C4-2B (cell line): ENCODE results near the gene LKAAEAR1.

ENCODE experiments used
- H3K27ac ChIP-seq: fragments of 450-650 bp; 2 replicates; pipeline ENCODE4 v1.5.1; 2017
- ZFX ChIP-seq: fragments of 450-650 bp; IDR thresholded peaks from 2 replicates; pipeline ENCODE4 v1.6.1; 2017
- TF ChIP-seq, protein P1 (sequence below): fragments of 450-650 bp; conservative IDR thresholded peaks from 2 replicates; pipeline ENCODE4 v1.5.1; 2017; ENCODE audit warnings: mild to moderate bottlenecking

The LKAAEAR1 gene

DNA sequence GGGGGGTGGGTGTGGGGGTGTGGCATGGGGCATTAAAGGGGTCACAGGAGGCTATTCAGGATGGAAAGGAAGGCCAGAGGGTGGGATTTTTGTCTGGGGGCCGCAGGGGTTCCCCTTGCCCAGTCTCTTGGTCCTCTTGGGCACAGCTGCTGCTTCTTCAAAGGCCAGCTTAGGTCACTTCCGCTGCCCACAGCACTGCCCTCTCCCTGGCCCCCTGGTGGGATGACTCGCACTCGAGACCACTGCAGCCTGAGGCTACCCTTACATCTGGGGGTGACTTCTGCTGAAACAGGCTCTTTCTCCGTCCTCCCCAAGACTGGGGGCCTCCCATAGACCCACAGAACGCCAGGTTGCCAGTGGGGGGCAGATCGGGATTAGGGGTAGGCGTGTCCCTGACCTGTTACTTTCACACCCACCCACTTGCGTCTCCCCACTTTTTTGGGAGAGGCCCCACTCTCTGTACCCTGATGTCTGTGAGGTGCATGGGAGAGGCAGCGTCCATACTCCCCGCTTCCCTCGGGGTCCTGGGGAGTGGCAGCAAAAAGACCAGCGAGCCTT is 1.3 kb downstream of the LKAAEAR1 start:
- TF ChIP-seq ZFX: no peak
- TF ChIP-seq, protein P1, sequence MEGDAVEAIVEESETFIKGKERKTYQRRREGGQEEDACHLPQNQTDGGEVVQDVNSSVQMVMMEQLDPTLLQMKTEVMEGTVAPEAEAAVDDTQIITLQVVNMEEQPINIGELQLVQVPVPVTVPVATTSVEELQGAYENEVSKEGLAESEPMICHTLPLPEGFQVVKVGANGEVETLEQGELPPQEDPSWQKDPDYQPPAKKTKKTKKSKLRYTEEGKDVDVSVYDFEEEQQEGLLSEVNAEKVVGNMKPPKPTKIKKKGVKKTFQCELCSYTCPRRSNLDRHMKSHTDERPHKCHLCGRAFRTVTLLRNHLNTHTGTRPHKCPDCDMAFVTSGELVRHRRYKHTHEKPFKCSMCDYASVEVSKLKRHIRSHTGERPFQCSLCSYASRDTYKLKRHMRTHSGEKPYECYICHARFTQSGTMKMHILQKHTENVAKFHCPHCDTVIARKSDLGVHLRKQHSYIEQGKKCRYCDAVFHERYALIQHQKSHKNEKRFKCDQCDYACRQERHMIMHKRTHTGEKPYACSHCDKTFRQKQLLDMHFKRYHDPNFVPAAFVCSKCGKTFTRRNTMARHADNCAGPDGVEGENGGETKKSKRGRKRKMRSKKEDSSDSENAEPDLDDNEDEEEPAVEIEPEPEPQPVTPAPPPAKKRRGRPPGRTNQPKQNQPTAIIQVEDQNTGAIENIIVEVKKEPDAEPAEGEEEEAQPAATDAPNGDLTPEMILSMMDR: no peak
- H3K27ac ChIP-seq: no peak overlapping the region

DNA sequence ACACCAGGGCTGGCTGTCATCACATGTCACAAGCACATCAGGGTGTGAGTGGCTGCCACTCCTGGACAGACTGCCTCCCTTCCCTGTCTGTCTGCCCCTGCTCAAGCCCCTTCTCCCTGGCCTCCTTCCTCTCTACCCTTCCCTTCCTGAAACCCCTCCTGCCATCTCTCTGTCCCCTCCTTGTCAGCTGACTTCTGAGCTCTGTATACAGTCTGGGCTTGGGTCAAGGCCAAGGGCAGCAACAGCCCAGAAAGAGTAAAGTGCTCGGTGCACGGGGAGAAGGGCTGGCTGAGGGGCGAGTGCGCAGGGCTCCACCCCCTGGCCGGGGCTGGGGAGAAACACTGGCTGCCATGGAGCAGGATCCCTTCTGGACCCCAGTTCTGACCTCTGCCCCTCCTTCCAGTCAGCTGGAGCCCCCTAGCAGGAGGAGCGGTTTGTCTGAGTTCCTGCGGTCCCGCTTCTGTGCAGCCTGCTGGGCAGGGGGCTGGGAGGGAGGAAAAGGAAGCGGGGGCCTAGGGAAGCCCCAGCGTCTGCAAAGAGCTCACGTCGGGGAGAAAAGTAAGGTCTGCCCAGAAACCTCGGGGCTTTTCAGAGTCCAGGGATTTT is 2.0 kb downstream of the LKAAEAR1 start:
- TF ChIP-seq ZFX: no peak
- TF ChIP-seq, protein P1: no peak
- no peak overlapping the region for H3K27ac ChIP-seq

- H3K27ac ChIP-seq: no peak overlapping the region
- TF ChIP-seq ZFX: no peak
- TF ChIP-seq, protein P1: no peak
Observed at GRCh38 chr20:64081624-64081964, 2.6 kb downstream of the LKAAEAR1 start.

DNA sequence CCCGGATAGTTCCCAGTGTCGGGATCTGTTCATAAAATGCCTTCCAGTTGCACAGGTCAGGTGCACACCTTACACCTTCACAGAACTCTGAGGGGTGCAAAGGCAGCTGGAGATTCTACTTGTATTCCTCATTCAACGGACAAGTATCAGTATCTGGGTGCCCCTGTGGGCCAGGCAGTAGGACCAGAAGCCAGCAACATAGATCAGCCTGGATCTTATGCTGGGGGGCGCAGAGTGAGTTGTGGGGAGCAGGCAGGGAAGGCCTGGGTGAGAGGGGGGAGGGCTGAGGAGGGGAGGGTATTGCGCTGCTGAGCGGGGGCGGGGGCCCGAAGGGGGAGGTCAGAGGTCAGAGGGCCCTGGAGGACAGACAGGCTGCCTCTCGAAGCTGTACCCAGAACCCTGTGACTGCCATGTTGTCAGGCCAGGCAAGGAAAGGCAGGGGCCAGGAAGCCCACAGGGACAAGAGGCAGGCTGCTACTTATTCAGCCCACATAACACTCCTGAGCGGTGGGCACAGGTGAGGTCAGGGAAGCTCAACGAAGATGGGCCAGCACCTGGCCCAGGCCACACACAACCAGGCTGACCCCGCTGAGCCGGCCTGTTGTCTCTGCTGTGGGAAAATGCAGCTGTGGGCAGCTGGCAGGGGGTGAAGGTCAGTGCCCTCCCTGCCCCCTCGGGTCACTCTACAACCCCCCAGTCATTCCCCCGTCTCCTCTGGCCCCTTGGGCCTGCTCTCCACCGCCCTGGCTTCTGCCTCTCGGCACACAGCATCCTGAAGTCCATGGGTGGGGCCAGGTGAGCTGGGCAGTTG is 3.2 kb downstream of the LKAAEAR1 start:
- no peak for TF ChIP-seq ZFX
- TF ChIP-seq, protein P1: no peak
- H3K27ac ChIP-seq: no peak overlapping the region

DNA sequence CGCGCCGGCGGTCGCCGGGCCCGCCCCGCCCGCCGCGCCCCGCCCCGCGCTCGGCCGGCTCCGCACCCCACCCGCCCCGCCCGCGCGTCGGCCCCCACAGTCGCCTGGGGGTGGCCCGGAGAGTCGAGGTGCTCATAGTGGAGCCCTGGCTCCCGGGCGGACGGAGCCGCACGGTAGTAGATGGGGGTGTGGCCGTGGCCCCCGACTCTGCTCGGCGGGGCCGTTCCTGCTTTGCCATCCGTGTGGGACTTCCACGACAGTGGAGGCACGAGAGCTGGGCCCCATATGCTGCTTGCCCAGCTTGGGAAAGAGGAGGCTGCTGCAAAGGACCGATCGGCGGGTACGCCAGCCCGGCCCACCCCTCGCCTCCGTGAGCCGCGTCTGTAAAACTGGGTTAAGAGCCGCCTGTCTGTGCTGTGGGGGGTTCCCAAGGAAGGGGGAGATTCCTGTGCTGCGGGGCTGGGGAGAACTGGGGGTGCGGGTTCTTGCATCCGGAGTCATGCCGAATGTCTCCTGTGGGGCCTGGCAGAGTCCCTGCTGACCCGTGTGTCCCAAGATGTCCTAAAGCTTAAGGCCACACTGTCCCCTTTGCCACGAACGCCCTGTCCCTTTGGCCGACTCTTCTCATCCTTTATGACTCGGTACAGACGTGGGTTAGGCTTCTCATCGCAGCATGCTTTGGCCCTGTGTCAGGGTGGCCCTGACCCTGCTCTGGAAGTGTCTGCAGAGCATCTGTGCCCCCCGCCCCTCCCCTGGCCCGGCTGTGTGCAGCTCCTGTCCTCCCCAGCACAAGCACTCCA is 4.0 kb downstream of the LKAAEAR1 start, which contains the start of gene OPRL1:
Gene OPRL1 (plus strand): TSS at position 70 of the 800 bp plus-strand sequence. CDS start 12,639 bp downstream, outside the sequence.
- H3K27ac ChIP-seq: peak within 1 kb of the TSS; percentile 64
- no peak for TF ChIP-seq ZFX

DNA sequence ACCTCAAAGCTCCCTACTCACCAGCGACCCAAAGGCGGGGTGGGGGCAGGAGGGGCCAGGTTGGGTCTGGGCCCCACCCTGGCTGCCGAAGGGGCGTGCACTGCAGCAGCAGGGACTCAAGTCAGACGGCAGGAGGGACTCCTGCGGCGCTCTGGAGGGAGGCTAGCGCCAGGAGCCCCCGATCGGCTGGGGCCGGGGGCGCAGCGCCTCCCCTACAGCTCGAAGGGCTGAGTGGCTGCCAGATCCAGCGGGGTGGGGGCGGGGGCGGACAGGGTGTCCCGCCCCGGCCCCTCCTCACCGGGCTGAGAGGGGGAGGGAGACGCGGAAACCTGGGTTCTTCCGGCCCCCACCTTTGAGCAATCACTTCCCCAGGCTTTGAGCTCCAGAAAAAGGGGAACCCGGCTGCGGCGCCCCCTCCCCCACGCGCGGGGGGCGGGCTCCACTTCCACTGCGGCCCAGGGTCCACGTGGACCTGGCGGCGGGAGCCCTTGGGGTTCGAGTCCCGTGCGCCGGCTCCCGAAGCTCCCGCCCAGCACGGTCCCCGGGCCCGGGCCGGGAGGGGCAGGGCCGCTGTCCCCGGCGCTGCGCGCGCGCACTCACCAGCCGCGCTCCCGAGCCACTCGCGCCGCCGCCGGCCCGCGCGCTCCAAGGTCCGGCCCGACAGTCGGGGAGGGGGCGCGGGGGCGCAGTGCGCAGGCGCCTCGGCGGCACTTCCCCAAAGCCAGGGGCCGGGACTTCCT is 4.8 kb downstream of the LKAAEAR1 start, which contains the start of gene RGS19:
Gene RGS19 (minus strand): TSS at position 246 of the 740 bp plus-strand sequence. CDS start 2,632 bp downstream, outside the sequence.
- TF ChIP-seq ZFX: no peak
- TF ChIP-seq, protein P1: no peak
- peak within 1 kb of the TSS; percentile 64 for H3K27ac ChIP-seq

DNA sequence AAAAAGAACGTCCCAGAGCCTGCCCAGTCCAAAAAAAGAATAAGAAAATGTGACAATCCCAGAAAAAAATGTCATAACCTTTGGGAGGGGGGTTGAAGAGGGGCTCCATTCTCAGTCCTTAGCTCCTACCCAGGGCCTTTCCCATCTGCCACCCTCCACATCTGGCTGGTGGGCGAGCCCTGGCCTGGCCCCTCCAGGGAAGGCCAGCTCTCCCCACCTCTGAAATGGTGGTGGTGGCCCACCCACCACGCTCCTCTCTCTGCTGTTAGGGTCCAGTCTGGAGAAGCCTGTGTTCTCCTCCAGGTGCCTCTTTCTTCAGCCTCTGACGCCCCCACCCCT is 5.3 kb downstream of the LKAAEAR1 start:
- H3K27ac ChIP-seq: peak overlapping the region; percentile 64
- TF ChIP-seq, protein P1: no peak
- no peak for TF ChIP-seq ZFX
